Left renal pelvis (tissue), 4 donors: ENCODE data around the gene MSI2. TPM values are rescaled to one million over a fixed set of nuclear protein-coding genes. Genes with fewer than 3 reads are reported as not detected.
"Not testable (repeated sequence)": the region's sequence is repeated elsewhere in the genome, so short reads cannot be mapped to it uniquely, and the experiment has no call there.

Source experiments
- DNase-seq, 4 donors: peaks; one replicate each; pipeline ENCODE4 v3.0.0-alpha.2; 2013; ENCODE audit warnings: low read depth in 4 of 4, low spot score in 3 of 4
- polyA plus RNA-seq, 4 donors: library from polyadenylated mRNA; unstranded; fragments of 120-200 nt; gene quantifications; one replicate each; pipeline ENCODE4 v1.2.1, GENCODE V29; 2013; ENCODE audit not compliant: insufficient read length in 4 of 4

Gene MSI2
- 100 to 1,000 TPM in 2 of 4 donors, 10 to 100 TPM in 2; 46.8 to 107 (median 97.2) TPM for polyA plus RNA-seq

DNA sequence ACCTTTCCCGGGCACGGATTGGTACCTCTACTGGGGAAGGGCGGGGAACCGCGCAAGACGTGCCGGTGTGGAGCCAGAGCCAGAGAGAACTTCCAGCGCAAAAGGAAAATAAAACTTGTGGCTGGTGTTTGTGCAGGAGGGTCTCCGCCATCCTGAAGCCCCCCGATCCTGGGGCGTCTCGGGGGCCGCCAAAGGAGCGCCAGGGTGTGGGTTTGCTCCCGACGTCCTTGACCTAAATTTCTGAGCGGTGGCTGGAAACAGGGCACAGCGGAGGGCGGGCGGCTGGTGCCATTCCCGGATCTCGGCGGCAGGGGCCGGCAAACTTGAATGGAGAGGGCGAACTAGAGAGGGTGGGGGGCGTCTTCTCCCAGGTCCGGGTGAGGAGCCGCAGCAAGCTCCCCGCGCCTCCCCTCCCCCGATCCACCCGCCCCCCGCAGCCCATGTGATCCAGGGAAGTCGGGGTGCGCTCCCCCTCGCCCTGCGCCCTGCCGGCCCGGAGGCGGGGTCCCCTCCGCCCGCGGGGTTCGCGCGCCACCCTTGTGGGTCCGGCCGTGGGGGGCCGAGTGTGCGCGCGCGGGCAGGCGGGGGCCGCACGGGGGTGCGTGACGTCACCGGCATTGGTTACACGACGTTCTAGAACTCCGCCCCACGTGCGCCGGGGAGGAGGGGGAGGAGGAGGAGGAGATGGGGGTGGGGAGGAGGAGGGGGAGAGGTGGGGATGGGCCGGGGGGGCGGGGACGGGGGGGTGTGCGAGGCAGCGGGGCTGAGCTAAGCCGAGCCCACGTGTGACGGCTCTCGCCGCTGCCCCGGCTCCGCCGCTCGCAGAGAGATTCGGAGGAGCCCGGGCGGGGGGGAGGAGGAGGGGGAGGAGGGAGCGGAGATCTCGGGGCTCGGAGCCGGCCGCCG, at the start of gene MSI2:
Gene MSI2 (plus strand): TSS at position 748 of the 906 bp plus-strand sequence. CDS start 220 bp downstream, outside the sequence.
- DNase-seq: peak in 3 of 4 donors; percentile 68 to 79 (median 75)

GRCh38 chr17:57206928-57207327, 49.4 kb upstream of the MSI2 start:
- DNase-seq: no peak

- DNase-seq: no peak
These were observed 48.9 kb upstream of the MSI2 start for GRCh38 chr17:57207396-57207795.

GRCh38 chr17:57210224-57210553, 46.1 kb upstream of the MSI2 start:
- no peak for DNase-seq

- no peak for DNase-seq
These were observed 45.3 kb upstream of the MSI2 start for GRCh38 chr17:57210972-57211411.

- no peak for DNase-seq
These were observed 44.8 kb upstream of the MSI2 start for GRCh38 chr17:57211543-57211942.

DNA sequence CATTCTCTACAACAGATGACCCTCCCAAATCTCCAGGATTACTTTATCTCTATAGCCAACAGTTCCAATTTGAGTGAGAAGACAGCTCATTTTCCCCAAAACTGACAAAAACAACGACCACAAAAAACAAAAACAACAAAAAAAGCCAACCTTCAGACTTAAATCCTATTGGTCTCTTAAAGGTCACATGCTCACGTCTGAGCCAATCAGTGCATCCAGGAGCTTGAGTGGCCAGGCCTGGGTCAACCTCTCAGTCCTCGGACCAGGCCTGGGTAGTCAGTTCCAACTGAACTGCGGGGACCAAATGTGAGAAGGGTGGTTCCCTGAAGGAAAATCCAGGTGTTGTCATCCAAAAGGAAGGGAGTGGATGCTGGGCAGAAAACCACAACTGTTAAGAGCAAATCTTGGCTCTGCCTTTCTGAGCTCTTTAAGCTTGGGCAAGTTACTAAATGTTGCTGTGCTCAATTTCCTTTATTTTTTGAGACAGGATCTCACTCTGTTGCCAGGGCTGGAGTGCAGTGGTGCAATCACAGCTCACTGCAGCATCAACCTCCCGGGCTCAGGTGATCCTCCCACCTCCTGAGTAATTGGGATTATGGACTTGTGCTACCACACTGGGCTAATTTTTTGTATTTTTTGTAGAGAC, 43.0 kb upstream of the MSI2 start:
- DNase-seq: no peak

DNA sequence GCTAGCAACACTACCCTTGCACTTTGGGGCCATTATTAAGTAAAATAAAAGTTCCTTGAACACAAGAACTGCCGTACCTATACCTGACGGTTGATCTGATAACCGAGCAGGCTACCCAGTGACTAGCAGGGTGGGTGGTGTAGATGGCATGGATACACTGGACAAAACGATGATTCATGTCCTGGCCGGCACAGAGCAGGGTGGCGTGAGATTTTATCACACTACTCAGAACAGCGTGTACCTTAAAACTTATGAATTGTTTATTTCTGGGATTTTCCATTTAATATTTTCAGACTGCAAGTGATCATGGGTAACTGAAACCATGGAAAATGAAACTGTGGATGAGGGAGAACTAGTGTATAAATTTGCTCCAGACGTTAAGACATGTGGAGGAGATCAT, 41.0 kb upstream of the MSI2 start:
- no peak for DNase-seq

- DNase-seq: no peak
These were observed 34.7 kb upstream of the MSI2 start for GRCh38 chr17:57221366-57222350.

DNA sequence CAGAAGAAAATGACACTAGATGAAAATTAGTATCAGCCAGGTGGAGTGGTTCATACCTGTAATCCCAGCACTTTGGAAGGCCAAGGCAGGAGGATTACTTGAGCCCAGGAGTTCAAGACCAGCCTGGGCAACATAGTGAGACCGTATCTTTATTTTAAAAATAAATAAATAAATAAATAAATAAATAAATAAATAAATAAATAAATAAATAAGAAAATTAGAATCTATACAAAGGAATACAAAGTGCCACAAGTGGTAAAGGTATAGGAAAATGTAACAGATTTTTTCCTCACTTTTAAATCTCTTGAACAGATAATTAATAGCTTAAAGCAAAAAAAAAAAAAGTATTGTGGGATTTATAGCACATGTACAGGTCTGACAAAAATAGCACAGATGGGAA, 33.9 kb upstream of the MSI2 start:
- DNase-seq: not testable (repeated sequence)

GRCh38 chr17:57225127-57225526, 31.2 kb upstream of the MSI2 start:
- no peak for DNase-seq

DNA sequence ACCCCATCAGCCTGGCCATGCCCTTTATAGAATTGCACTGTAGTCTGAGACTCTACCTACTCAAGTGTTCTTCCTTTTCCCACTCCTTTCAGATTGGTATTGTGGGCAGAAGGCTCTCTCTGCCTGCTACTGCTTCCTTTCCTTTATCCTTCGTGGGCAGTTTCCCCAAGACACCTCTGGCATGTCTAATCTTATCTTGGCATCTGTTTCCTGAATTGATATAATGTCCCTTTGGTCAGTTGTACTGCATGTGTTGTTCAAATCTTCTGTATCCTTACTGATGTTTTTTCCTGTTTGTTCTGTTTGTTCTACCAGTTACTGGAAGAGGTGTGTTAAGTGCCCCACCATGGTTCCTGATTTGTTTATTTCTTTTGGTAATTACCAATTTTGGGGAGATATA, 29.5 kb upstream of the MSI2 start:
- no peak for DNase-seq

- DNase-seq: no peak
These were observed 27.4 kb upstream of the MSI2 start for GRCh38 chr17:57228911-57229310.

GRCh38 chr17:57234061-57234738, 22.1 kb upstream of the MSI2 start:
- no peak for DNase-seq

GRCh38 chr17:57234739-57235092, 21.6 kb upstream of the MSI2 start:
- no peak for DNase-seq

GRCh38 chr17:57235124-57235523, 21.2 kb upstream of the MSI2 start:
- DNase-seq: no peak

DNA sequence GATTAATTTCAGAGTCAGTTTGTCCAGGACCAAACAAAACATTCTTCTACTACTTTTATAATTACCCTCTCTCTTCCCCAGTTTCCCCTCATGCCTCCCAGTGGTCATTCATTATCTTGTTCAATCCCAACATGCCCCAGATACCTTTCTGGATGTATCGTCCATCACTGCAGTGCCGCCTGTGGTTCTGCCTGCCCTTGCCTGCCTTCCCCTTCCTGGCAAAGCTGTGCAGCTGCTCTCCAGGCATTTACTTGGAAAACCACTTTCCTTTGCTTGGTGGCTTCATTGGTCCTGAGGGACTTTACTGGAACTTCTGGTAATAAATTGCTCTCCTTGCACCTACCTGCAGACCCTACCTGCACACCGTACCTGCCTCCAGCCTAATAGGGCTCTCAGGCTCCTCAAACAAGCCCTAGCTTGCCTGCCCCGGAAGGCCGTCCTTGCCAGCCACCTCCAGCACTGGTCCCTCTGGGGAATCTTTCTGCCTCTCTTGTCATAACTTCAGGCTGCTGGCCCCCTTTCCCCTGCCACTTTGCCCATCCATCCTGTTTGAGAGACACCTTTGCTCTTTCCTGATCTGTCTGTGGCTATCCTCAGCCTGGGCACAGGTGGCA, 19.5 kb upstream of the MSI2 start:
- no peak for DNase-seq

DNA sequence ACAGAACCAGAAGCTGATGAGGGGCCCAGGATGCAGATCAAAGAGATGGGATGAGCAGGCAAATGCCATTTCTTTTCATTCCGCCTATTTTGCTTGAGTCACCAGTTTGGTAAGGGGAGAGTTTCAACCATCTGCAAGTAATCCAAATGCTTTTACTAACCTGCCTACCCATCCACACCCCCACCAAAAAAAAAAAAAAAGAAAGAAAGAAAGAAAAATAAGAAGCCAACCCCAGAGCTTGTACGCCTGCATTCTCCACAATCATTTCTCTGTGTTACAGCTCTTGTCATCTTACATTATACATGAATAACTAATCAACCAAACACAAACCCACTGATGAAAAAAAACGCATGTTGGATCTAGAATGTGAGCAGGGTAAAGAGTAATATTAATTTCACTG, 15.7 kb upstream of the MSI2 start:
- no peak for DNase-seq

GRCh38 chr17:57242148-57242547, 14.2 kb upstream of the MSI2 start:
- DNase-seq: no peak

DNA sequence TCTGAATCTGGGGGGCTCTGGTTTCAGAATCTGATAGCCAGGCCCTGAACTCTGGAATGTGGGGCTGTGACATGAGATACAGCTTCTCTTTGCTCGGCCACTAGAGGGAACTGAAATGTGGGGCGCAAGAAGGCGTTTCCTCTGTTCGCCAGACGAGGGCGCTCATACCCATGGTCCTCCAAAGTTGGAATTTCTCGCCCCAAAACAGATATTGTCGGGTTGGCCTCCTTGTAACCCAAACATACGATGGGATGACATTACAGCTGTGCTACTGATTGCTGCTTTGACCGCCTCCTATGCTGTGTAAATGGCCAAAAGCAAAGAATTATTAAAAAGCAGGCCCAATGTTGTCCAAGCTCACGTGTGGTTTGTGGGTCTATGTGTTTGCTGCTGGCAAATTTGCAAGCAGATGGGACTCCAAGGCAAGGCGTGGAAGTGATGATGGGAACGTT, 13.1 kb upstream of the MSI2 start:
- peak in 1 of 4 donors; percentile 35 for DNase-seq
